GM03348 (cell line): ENCODE data around the gene CHN1.
A peak's percentile ranks its signal among the peaks of the same experiment; 100 is the strongest.

Experiments used
- DNase-seq: peaks from one replicate; pipeline ENCODE4 v3.0.0; 2012; ENCODE audit warnings: low spot score

Gene CHN1

DNA sequence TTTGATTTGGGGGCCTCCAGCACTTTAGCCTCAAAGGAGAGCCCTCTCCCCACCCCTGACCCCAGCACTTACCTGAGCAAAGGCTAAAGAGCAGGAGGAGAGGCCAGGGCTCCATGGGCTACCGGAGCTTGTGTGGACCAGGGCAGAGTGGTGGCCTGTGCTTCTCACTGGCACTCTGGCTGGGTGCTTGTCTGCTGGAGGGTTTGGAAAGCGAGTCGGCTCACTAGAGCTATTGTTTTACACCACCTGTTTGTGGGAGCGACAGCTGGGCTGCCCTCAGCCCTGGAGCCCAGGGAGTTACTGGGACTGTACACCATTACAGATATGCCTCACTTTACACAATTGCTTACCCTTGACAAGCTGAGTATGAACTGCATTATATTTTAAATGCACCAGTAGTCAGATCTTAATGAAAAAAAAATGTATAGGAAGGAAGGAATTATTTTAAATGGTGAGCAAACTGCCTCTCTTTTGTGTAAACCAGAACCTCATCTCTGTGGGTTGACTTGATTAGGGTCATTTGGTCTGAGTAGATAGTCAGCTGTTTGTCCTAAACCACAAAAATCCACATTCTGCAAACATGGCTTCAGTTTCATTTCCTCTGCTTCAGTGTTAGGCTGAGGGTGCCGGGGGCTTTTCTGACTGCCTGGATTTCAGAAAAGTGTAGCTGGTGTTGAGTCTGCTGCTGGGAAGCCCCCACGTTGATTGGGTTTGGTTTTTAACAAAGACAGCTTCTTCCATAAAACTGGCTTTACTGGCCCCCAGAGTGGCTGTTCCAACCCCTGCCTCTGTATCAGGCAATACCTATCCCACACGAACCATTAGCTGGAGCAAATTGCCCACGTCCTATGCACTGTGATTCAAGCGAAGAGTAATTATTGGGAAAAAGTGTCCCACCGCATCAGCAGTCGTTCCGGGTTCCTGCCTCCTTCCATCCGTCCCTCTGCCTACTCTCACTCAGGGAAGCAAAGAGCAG lies 240.6 kb downstream of the CHN1 start, which contains the start of gene CHRNA1:
TSS of gene CHRNA1 (minus strand) at position 193 of the 976 bp plus-strand sequence. CDS start at position 115, 78 bp downstream.
- peak; percentile 29 for DNase-seq

DNA sequence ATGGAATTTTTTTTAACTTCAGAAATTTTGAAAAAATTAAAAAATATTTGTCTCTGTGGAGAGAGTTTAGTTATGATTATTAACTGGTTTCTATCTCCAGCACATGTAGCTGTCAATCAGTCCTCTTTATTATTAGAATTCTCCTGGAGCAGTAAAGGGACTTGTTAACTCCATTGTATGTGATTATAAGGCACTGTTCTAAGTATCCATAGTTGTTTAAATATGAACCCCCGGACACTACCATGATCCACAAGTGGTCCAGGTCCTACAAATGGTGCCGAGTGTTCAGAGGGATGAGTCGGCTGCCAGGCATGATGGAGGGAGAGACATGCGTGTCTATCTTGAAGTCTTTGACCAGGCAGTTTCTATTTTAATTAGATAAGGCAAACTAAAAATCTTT lies 241.4 kb downstream of the CHN1 start:
- DNase-seq: no peak

DNA sequence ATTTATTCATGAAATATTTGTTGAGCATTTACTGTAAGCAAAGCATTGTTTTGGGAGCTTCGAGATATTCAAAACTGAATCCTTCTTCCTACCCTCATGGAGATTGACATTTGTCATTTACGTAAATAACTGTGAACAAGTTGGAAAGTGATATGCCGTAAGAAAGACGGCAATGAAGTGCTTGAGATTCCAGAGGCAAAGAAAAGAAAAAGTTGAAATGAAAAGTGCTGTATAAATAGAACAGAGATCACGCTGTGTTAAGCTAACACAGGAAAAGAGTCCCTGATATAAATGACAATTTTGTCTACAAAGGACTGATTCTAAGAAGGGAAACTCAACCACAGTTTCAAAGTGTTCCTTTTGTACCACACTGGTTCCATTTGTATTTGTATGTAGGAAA lies 242.7 kb downstream of the CHN1 start:
- no peak for DNase-seq

DNA sequence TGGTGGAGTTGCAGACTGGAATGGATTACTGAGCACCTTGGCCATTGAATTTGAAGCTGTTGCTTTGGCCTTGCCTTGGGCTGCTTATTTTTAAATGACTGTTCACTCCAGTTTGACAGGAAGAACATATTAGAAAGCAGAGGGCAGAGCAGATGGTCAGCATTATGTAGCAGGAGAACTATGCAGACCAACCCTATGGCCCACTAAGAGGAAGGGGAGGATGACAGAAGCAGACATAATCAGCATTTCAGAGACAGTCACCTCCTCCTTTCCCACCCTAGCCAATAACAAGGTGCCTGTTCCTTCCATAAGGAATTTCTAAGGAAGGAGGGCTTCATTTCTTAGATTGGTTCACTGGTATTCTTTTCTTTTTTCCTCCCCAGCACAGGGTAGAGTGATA lies 243.3 kb downstream of the CHN1 start:
- no peak for DNase-seq

DNA sequence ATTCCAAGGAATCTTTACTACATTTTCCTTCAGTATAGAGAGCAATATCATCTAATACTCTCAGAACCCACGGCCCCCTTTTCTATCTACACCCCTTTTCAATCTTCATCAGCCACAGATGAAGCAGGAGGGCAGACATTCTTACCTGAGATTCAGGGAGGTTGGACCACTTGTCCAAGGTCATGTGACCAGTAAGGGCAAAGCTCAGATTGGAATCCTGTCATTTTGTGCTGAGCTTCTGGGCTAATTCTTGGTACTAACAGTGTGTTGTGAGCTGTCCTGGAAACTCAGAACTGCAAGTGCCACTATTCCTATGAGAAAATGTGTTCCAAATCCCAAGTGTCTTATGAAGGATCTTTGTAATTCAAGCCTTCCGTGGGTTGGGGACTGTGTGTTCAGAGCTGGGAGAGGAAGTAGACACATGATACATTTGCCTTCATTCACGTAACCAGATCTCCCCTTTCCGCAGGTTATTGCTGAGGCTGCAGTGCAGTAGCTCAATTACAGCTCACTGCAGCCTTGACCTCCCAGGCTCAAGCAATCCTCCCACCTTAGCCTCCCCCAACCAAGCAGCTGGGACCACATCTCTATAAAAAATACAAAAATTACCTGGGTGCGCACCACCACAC lies 244.2 kb downstream of the CHN1 start:
- no peak for DNase-seq

DNA sequence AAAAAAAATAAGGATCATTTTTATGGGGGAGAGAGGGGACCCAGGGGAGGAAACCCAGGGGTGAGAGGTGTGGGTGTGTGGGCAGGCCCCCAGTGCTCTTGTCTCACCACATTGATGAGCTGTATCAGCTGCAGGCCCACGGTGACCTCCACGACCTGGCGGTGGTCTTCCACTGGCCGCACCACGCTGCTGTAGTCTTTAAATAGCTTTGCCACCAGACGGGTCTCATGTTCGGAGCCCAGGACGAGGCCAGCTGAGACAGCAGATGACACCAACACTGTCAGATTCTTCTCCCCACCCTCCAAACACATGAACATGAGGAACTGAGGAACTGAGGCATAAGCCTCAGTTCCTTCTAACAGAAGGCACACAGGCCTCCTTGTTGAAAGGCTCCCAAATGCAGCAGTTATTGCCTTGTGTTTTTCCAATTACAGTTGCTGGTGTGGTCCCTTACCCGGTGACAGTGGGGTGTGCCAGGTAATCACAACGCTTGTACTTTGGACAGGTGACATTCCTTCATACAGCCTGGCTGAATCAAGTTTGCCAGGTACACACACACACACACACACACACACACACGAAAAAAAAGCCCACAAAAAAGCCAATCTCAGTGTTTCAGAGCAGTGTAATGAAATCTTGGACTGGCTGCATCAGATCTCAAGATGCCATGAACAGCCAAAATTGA lies 245.7 kb downstream of the CHN1 start:
- no peak for DNase-seq

DNA sequence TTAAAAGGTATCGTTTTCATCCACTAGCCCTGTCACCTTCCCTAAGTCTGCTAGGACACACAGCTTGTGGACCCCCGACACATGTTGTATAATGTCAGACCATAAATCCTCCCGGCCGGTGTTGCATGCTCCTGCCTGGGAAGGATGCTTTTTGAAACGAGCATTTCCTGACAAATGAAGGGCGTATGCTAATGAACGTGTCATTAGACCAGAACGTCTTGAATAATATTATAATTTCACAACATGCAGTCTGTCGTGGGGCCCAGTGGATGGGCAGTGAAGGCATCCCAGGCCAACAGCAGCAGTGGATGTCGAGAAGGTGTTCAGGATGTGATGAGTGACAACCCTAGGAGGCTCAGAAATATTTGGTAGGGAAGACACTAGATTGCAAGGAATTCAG lies 248.4 kb downstream of the CHN1 start:
- no peak for DNase-seq

DNA sequence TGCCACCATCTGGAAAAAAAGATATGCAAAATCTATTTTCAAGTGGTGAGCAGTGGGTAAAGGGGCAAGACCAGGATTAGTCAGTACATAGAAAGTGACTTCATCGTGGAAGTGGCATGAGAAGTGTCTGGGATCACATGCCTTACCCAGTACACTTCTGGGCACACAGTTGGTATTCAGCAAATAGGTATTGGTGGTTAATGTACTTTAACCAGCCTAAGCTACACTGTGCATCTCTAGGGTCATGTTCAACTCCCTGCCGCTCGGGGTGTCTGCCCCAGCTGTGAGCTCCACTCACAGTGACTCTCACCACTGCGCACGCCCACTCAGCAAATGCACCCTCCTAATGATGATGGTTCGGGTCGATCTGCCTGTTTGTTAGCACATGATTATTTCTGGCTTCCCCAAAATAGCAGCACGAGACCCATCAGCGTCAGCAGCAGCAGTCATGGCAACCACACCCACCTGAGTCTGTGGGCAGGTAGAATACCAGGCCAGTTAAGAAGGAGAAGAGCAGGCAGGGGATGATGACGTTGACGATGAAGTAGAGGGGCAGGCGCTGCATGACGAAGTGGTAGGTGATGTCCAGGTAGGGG lies 252.0 kb downstream of the CHN1 start:
- no peak for DNase-seq

DNA sequence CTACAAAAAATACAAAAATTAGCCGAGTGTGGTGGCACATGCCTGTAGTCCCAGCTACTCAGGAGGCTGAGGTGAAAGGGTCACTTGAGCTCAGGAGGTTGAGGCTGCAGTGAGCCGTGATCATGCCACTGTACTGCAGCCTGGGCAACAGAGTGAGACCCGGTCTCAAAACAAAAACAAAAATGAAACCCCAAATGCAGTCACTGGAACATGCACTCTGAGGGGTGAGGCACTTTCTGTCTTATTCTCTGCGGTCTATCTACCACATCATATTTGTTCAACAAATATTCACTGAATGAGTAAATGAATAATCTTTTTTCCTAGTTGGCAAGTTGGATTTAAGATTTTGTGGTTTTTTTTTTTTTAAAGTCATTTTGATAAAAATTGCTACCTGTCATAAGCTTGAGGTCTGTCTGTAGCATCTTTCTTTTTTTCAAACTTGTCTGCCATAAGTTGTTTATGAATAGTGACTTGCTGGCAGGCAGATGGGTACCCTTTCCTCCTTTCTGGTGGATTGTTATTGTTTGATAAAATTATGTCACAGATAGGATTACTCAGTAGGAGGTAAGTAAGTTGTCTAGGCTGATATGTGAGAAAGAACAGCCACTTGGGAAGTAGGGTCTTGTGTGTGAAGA lies 252.7 kb downstream of the CHN1 start:
- no peak for DNase-seq

DNA sequence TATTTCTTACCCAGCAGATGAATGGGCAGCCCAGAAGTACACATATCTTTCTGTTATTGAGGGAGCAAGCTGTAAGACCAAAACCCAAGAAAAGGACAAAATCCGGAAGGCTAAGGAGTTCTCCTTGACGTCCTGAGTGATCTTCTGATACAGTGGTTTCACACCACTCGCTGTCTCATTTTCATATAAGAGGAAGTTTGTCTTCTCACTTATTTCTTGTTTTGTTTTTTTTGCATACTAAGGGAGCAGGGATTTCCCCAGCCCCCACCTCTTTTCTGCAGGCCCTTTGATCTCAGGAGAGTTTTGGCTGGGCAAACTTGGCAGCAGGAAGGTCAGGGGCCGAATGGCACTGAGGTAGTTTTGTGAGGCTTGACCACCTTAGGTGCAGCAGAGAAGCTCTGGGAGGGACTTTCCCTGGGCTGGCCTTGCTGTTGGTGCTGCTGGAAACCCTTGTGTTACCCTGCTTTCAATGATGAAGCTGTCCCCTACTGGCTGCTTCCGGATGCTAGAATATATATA lies 254.2 kb downstream of the CHN1 start:
- no peak for DNase-seq

DNA sequence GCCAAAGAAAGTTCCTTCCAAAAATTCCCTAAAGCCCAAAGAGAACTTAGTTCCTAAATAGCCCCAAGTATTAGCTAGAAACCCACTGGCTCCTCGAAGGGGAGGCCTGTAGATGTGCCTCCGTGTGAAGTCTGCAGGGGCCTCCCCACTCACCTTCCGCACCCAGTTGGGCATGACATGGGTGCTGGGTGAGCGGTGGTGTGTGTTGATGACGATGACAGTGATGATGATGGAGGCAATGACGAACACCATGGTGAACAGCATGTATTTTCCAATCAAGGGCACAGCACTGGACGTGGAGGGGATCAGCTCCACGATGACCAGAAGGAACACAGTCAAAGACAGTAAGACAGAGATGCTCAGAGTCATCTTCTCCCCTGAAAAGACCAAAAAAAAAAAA lies 255.4 kb downstream of the CHN1 start:
- no peak for DNase-seq

DNA sequence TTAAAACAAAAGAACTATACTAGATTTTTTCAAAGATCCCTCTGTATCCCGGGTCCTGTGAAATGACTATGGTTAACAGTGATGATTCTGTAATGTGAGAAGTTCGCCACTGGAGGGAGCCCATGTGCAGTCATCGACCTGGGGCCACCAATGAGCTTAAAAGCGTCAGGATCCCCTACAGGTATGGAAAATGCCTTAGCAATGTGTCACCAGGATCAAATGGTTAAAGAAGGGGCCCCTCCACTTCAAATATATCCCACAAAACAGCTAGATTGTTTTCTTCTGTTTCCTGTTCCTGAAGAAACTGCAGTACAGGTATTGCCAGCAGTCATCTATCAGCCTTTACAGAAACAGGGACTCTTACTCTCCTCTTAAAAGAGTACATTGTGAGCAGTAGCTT lies 256.2 kb downstream of the CHN1 start:
- peak; percentile 77 for DNase-seq
